H1 (cell line): ENCODE measurements around the gene DNAJB13. TPM values are rescaled to one million over a fixed set of nuclear protein-coding genes. Genes with fewer than 3 reads are reported as not detected.
A peak's percentile ranks its signal among the peaks of the same experiment; 100 is the strongest.

ENCODE experiments used
- CTCF ChIA-PET: fragments of 300-600 bp; sonication (Branson Sonifier 250); formaldehyde crosslinking; loops from one replicate; lab custom pipeline; 2021; ENCODE audit not compliant: partially characterized antibody; lab: Charles Lee
- POLR2A ChIA-PET: fragments of 300-600 bp; sonication (Branson Sonifier 250); formaldehyde crosslinking; loops from one replicate; lab custom pipeline; 2021; ENCODE audit warnings: inconsistent platforms; ENCODE audit not compliant: partially characterized antibody; lab: Charles Lee
- DNase-seq, 2 experiments: peaks; one replicate each; pipeline versions ENCODE4 v3.0.0 to v3.0.0-alpha.2; 2010 to 2022; ENCODE audit warnings: low spot score in 2 of 2, low read depth in 1 of 2, mixed read lengths in 1 of 2
- FAIRE-seq: peaks from 2 replicates; lab custom pipeline; 2011; peaks lifted over from hg19 to GRCh38; lab: Jason Lieb, UNC
- H2AFZ ChIP-seq: 2 replicates; pipeline ENCODE4 v1.8.1; 2012; ENCODE audit warnings: low read length, inconsistent platforms
- H2AK5ac ChIP-seq: 2 replicates; pipeline ENCODE4 v1.6.1; 2013; ENCODE audit warnings: low read depth, low read length
- H2BK120ac ChIP-seq: replicated peaks from 2 replicates; pipeline ENCODE3; 2013; ENCODE audit warnings: low read depth, low read length, inconsistent platforms
- H2BK12ac ChIP-seq: 2 replicates; pipeline ENCODE4 v1.6.1; 2013; ENCODE audit warnings: low read depth, low read length
- H2BK15ac ChIP-seq: 2 replicates; pipeline ENCODE4 v1.6.1; 2013; ENCODE audit warnings: low read length
- H2BK20ac ChIP-seq: 2 replicates; pipeline ENCODE4 v1.6.1; 2013; ENCODE audit warnings: low read length
- H2BK5ac ChIP-seq: 2 replicates; pipeline ENCODE4 v1.6.1; 2013; ENCODE audit warnings: low read depth, low read length
- H3K14ac ChIP-seq: 2 replicates; pipeline ENCODE4 v1.6.1; 2013; ENCODE audit warnings: inconsistent platforms; ENCODE audit not compliant: insufficient read length
- H3K18ac ChIP-seq: 2 replicates; pipeline ENCODE4 v1.6.1; 2013; ENCODE audit warnings: low read length; ENCODE audit errors: extremely low read depth
- H3K23ac ChIP-seq: 2 replicates; pipeline ENCODE4 v1.6.1; 2013; ENCODE audit warnings: inconsistent platforms; ENCODE audit not compliant: insufficient read length
- H3K23me2 ChIP-seq: 2 replicates; pipeline ENCODE4 v1.6.1; 2013; ENCODE audit warnings: low read depth, low read length
- H3K27ac ChIP-seq: 2 replicates; pipeline ENCODE4 v1.6.1; 2011; ENCODE audit warnings: low read depth, low read length, inconsistent platforms
- H3K27me3 ChIP-seq, 4 experiments: replicated peaks in 1 of 4; 1 replicate in 1 of 4; 2 replicates in 3 of 4; pipeline versions ENCODE4 v1.6.1 to v1.8.1; 2011 to 2013; ENCODE audit warnings: low read length in 3 of 4, mild to moderate bottlenecking in 3 of 4, inconsistent platforms in 2 of 4, mixed read lengths in 2 of 4, moderate library complexity in 1 of 4; ENCODE audit not compliant: control insufficient read depth in 3 of 4, insufficient read depth in 3 of 4; ENCODE audit errors: extremely low read depth in 1 of 4
- H3K36me3 ChIP-seq, 4 experiments: 2 replicates each; pipeline versions ENCODE4 v1.6.1 to v1.8.1; 2011 to 2013; ENCODE audit warnings: mild to moderate bottlenecking in 4 of 4, low read length in 3 of 4, moderate library complexity in 2 of 4, control low read depth in 1 of 4, inconsistent platforms in 1 of 4; ENCODE audit not compliant: insufficient read depth in 4 of 4, control insufficient read depth in 2 of 4
- H3K4ac ChIP-seq: replicated peaks from 2 replicates; pipeline ENCODE3; 2013; ENCODE audit warnings: low read length, low read depth, mixed read lengths, inconsistent platforms; ENCODE audit not compliant: insufficient read length
- H3K4me1 ChIP-seq, 4 experiments: replicated peaks in 1 of 4; 1 replicate in 1 of 4; 2 replicates in 3 of 4; pipeline versions ENCODE4 v1.6.1 to v1.8.1; 2011 to 2013; ENCODE audit warnings: low read length in 3 of 4, inconsistent platforms in 2 of 4, mixed read lengths in 1 of 4; ENCODE audit not compliant: insufficient read depth in 4 of 4, control insufficient read depth in 3 of 4
- H3K4me2 ChIP-seq, 2 experiments: 2 replicates each; pipeline versions ENCODE4 v1.6.1 to v1.8.1; 2011 to 2013; ENCODE audit warnings: low read depth in 2 of 2, low read length in 2 of 2, control low read depth in 1 of 2, inconsistent platforms in 1 of 2, mild to moderate bottlenecking in 1 of 2; ENCODE audit not compliant: insufficient read depth in 1 of 2
- H3K4me3 ChIP-seq, 4 experiments: fragments of 200-600, 300-600 bp in 1 of 4; sonication (generic), shearing (Covaris generic), sonication (Bioruptor Twin) in 1 of 4; 2 replicates each; pipeline versions ENCODE4 v1.5.1 to v1.8.1; 2011 to 2016; ENCODE audit warnings: low read length in 4 of 4, low read depth in 3 of 4, control low read depth in 2 of 4, inconsistent platforms in 2 of 4, mild to moderate bottlenecking in 2 of 4, mixed read lengths in 1 of 4, moderate library complexity in 1 of 4; ENCODE audit not compliant: insufficient read depth in 2 of 4; ENCODE audit errors: extremely low read depth in 1 of 4
- H3K56ac ChIP-seq: replicated peaks from 2 replicates; pipeline ENCODE3; 2013; ENCODE audit warnings: low read depth, mild to moderate bottlenecking, mixed read lengths, low read length, inconsistent platforms; ENCODE audit not compliant: insufficient read length
- H3K79me1 ChIP-seq: 2 replicates; pipeline ENCODE4 v1.6.1; 2013; ENCODE audit warnings: low read depth, low read length, control low read depth
- H3K79me2 ChIP-seq, 2 experiments: 2 replicates each; pipeline versions ENCODE4 v1.6.1 to v1.8.1; 2012 to 2013; ENCODE audit warnings: low read length in 2 of 2, mild to moderate bottlenecking in 2 of 2, inconsistent platforms in 1 of 2; ENCODE audit not compliant: insufficient read depth in 2 of 2, control insufficient read depth in 1 of 2
- H3K9ac ChIP-seq, 4 experiments: replicated peaks in 1 of 4; 1 replicate in 1 of 4; 2 replicates in 3 of 4; pipeline versions ENCODE4 v1.6.1 to v1.8.1; 2011 to 2013; ENCODE audit warnings: low read depth in 3 of 4, low read length in 3 of 4, control low read depth in 2 of 4, mild to moderate bottlenecking in 2 of 4, moderate library complexity in 2 of 4, inconsistent platforms in 1 of 4; ENCODE audit errors: extremely low read depth in 1 of 4
- H3K9me3 ChIP-seq, 2 experiments: 2 replicates each; pipeline versions ENCODE4 v1.6.1 to v1.8.1; 2012 to 2013; ENCODE audit warnings: mild to moderate bottlenecking in 2 of 2, moderate library complexity in 2 of 2, control low read depth in 1 of 2, inconsistent platforms in 1 of 2, low read depth in 1 of 2, low read length in 1 of 2, mixed read lengths in 1 of 2; ENCODE audit not compliant: insufficient read depth in 2 of 2
- H4K20me1 ChIP-seq, 2 experiments: replicated peaks in 1 of 2; 2 replicates each; pipeline versions ENCODE3 to v1.8.1; 2011 to 2013; ENCODE audit warnings: inconsistent platforms in 2 of 2, low read length in 2 of 2, mild to moderate bottlenecking in 1 of 2; ENCODE audit not compliant: insufficient read depth in 2 of 2, control insufficient read depth in 1 of 2
- H4K5ac ChIP-seq: 2 replicates; pipeline ENCODE4 v1.6.1; 2013; ENCODE audit warnings: low read length, low read depth, mixed read lengths, inconsistent platforms; ENCODE audit not compliant: insufficient read length
- H4K8ac ChIP-seq: 2 replicates; pipeline ENCODE4 v1.8.0; 2013; ENCODE audit warnings: mild to moderate bottlenecking, moderate library complexity, low read length, inconsistent platforms; ENCODE audit not compliant: insufficient read depth; ENCODE audit errors: extremely low read depth
- H4K91ac ChIP-seq: replicated peaks from 2 replicates; pipeline ENCODE3; 2013; ENCODE audit warnings: low read length, mixed read lengths, inconsistent platforms; ENCODE audit not compliant: insufficient read length
- KDM5A ChIP-seq: fragments of 200-600 bp; IDR thresholded peaks from 2 replicates; pipeline ENCODE4 v1.7.1; 2012; ENCODE audit warnings: mild to moderate bottlenecking, low read length, inconsistent platforms, mixed read lengths
- POLR2A ChIP-seq, 2 experiments: IDR thresholded peaks; 1 replicate in 1 of 2; 2 replicates in 1 of 2; pipeline ENCODE4 v1.6.1; 2011; ENCODE audit warnings: low read depth in 2 of 2, low read length in 2 of 2, mild to moderate bottlenecking in 2 of 2; ENCODE audit errors: control extremely low read depth in 1 of 2
- WGBS, 2 experiments: shearing (Covaris generic) in 1 of 2; methylation state at CpG; one replicate each; pipeline versions ENCODE4 v1.1.6 to v1.1.7; 2013 to 2015; ENCODE audit warnings: low lambda C conversion rate in 2 of 2, mixed read lengths in 2 of 2, inconsistent platforms in 1 of 2, low coverage in 1 of 2, missing lambda C conversion rate in 1 of 2; ENCODE audit not compliant: insufficient replicate concordance in 2 of 2, insufficient coverage in 1 of 2, insufficient read length in 1 of 2; ENCODE audit errors: extremely low coverage in 1 of 2, missing lambda C conversion rate in 1 of 2; 5-methylcytosine and 5-hydroxymethylcytosine counted together
- polyA plus RNA-seq, 7 experiments: library from polyadenylated mRNA; depleted of rRNA in 3 of 7; stranded (reverse) in 5 of 7; unstranded in 2 of 7; fragments of >200 nt in 5 of 7; fragments of 200-250 nt in 2 of 7; gene quantifications; 1 replicate in 5 of 7; 2 replicates in 1 of 7; 4 replicates in 1 of 7; pipeline versions ENCODE4 v1.2.1 to v1.2.3, GENCODE V29; 2011 to 2013; ENCODE audit warnings: missing spikeins in 2 of 7, mixed read lengths in 2 of 7
- total RNA-seq: library from RNA; stranded (reverse); fragmentation: NEBNext Ultra II Directional; extraction: Animal tissue kit (Norgen Biotek cat#: 25700); gene quantifications from 2 replicates; pipeline ENCODE4 v1.2.1, GENCODE V29; 2021

DNAJB13 gene
- total and polyA plus RNA-seq, 2 of the 8 experiments (the other 6 are each of a cell fraction or from before 2014, with no cell fraction given) = 0.27 TPM; not detected in 1

DNA sequence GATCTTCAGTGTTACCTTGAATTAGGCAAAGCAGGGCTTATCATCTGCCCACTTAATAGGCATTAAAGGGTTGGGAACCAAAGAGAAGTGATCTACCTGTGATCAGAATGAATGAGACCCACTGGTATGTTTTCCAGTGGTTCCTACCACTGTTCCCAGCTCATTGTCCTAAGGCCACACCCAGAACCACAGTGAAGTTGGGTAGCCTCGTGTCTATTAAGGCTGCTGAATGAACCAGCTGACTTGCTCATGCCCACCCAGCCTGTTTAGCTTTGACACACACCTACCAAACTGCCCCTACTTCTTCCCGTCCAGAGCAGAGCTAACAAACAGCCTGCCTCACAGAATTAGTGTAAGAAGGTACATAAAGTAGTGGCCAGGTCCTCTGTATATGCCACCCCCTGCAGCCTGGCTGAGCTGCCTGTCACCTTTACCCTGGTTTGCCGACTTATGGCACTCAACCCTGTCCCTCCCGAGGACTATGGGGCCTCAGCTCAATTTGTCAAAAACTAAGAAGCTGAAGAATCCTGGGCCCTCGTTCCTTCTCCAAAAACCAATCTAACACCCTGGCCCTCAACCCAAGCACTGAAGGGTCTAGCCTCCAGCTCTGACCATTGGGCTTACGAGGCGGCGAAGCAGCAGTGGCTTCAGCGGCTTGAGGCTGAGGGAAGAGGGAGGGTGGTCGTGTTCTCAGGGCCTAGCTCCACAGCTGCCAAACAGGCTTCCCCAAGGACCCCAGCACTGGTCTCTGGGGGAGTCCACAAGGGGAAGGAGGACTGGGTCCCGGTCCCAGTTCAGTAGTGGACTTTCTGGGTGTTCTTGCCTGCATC lies 22.0 kb downstream of the DNAJB13 start:
- H2BK120ac ChIP-seq = no peak overlapping the region
- no peaks in the 10 kb centered on the region for H3K79me1 ChIP-seq
- WGBS, 2 experiments = 86% methylated on average over 11 of the region's 11 CpGs; no CpG with 5 or more reads in 1 of the 2 experiments
- H3K27me3 ChIP-seq = no peaks in the 10 kb centered on the region
- no peak overlapping the region for H3K23ac ChIP-seq
- TF ChIP-seq KDM5A = no peak
- peak in 1 of 2 experiments; percentile 58; a peak in 1 of 3 replicates for TF ChIP-seq POLR2A (IDR thresholded peaks at IDR 0.05; ENCODE audit: control extremely low read depth in 1 of 2, low read depth in 2 of 2, low read length in 2 of 2)
- TF ChIP-seq, all 59 proteins: peak for 1
- no peak overlapping the region for H4K91ac ChIP-seq
- no peak overlapping the region for H2BK20ac ChIP-seq
- H3K27ac ChIP-seq = no peak overlapping the region
- H2BK15ac ChIP-seq = no peak overlapping the region
- DNase-seq (no peak), FAIRE-seq (no peak)
- no peak overlapping the region for H3K4ac ChIP-seq
- H3K56ac ChIP-seq = no peak overlapping the region
- H2BK12ac ChIP-seq = no peak overlapping the region
- no peak overlapping the region for H3K14ac ChIP-seq
- H2AFZ ChIP-seq = no peak overlapping the region
- H3K23me2 ChIP-seq = no peaks in the 10 kb centered on the region
- H4K20me1 ChIP-seq = peaks cover 0 to 4% of the 10 kb centered on the region in 2 experiments
- no peak overlapping the region for H4K5ac ChIP-seq
- CTCF ChIA-PET = interaction anchor here (0.6 to 1.0 kb wide), 2 partner anchors 9 to 1574 kb away, joined by 3 to 6 read pairs; no protein-coding TSS in a partner anchor
- H3K4me1 ChIP-seq = no peaks in the 10 kb centered on the region
- no peak overlapping the region for H3K9ac ChIP-seq
- no peaks in the 10 kb centered on the region for H3K9me3 ChIP-seq
- H3K4me2 ChIP-seq = no peak overlapping the region
- no peak overlapping the region for H3K18ac ChIP-seq
- H3K79me2 ChIP-seq = no peaks in the 10 kb centered on the region
- no peak overlapping the region for H2BK5ac ChIP-seq
- no peak overlapping the region for H4K8ac ChIP-seq
- H3K36me3 ChIP-seq = peaks cover 16 to 34% (median 26%) of the 10 kb centered on the region in 4 experiments
- no peak overlapping the region for H3K4me3 ChIP-seq
- POLR2A ChIA-PET = interaction anchor here (0.7 to 8.8 kb wide), 4 partner anchors 9 to 122 kb away, joined by 3 to 94 read pairs (median 8); partner anchors contain the start of gene UCP2
- H2AK5ac ChIP-seq = no peak overlapping the region
